GM12864 (cell line): ENCODE results near the gene OR14A2.
"Not testable (repeated sequence)": the region's sequence is repeated elsewhere in the genome, so short reads cannot be mapped to it uniquely, and the experiment has no call there.

ENCODE experiments used
- DNase-seq: peaks from one replicate; pipeline ENCODE4 v3.0.0-alpha.2; 2011; ENCODE audit warnings: low read depth
- H3K4me3 ChIP-seq: 2 replicates; pipeline ENCODE4 v1.5.1; 2011; ENCODE audit warnings: mild to moderate bottlenecking, low read depth, low read length, control low read depth
- TF ChIP-seq, protein P1 (sequence below): IDR thresholded peaks from 2 replicates; pipeline ENCODE4 v1.5.1; 2011; ENCODE audit warnings: low read depth, mild to moderate bottlenecking, moderate library complexity, low read length, control low read depth, inconsistent platforms; ENCODE audit errors: missing control alignments

Gene OR14A2

DNA sequence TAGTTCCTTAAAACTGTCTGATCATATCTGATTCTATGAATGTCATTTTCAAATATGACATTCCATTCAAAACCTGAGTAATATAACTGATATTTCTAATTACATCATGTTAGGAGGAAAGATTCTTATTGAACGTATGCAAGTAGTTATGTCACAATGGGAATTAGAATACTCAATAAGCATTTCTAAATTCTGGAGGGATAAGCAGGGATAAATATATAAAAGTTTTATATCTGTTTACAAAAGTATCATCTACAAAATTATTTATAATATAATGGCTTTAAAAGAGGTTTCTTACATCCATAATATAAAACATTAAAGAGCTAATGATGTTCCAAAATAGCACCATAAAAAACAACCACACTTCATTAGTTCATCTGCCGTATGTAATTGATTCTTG is at the start of gene OR14A2:
OR14A2 (minus strand) TSS at position 101 of the 400 bp plus-strand sequence.
- no peak within 1 kb of the TSS for H3K4me3 ChIP-seq

DNA sequence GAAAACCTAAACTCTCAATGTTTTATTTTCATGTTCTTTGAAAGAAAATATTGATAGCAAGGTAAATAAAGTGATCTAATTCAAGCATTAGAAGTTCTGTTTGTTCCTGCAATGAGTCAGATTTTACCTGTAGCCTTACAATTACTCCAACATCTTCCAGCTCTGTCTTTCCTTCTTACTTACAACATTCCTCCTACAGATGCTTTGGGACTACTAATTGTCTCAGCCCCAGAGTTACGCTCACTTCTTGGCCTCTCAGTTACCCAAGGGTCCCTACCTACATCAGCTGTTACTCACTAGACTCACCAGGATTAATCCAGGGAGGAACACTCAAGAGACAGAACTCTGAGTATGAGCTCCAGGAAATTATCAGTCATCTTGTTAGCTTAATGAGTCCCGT is 49.6 kb upstream of the OR14A2 start:
- no peak for DNase-seq
- no peak overlapping the region for H3K4me3 ChIP-seq
- TF ChIP-seq, protein P1, sequence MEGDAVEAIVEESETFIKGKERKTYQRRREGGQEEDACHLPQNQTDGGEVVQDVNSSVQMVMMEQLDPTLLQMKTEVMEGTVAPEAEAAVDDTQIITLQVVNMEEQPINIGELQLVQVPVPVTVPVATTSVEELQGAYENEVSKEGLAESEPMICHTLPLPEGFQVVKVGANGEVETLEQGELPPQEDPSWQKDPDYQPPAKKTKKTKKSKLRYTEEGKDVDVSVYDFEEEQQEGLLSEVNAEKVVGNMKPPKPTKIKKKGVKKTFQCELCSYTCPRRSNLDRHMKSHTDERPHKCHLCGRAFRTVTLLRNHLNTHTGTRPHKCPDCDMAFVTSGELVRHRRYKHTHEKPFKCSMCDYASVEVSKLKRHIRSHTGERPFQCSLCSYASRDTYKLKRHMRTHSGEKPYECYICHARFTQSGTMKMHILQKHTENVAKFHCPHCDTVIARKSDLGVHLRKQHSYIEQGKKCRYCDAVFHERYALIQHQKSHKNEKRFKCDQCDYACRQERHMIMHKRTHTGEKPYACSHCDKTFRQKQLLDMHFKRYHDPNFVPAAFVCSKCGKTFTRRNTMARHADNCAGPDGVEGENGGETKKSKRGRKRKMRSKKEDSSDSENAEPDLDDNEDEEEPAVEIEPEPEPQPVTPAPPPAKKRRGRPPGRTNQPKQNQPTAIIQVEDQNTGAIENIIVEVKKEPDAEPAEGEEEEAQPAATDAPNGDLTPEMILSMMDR = no peak

More for the DNA sequence above, at the start of gene OR14A2:
- TF ChIP-seq, protein P1 = no peak
- DNase-seq = no peak

DNA sequence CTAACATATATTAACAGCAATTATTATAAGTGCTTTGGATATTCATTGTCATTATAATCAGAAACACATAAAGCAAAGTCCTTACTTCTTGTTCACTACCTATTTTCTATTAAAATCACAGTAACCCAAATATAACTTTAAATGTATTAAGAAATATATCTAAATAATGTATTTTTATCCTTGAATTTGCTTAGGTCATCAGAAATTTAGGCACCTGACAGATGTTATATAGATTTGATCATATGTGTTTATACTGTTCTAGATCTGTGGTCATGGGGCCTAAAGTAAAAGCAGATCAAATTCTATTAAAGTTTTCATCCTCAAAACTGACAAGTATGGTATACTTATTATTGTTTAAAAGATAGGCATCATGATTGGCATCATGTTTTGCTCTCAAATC is 21.7 kb upstream of the OR14A2 start:
- TF ChIP-seq, protein P1 = no peak
- no peak for DNase-seq
- H3K4me3 ChIP-seq = no peak overlapping the region

DNA sequence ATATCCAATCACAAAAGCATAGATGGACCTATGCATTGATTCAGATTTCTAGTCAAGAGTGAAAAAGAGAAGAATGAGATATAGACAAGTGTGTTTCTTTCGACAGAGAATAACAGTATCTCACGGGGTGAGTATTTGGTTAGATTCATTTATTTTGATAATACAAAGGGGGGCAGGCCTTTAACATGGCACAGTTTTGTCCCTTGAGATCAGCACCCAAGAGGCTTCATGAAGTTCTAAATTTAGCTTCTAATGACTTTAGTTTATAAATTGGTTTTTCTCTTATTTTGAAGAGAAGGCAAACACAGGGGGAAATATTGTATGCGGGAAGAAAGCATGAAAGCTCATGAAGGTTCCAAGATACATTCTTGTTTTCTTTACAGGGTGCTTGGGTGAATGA is 12.5 kb upstream of the OR14A2 start, which contains the start of gene OR1C1:
OR1C1 (minus strand) TSS at position 101 of the 400 bp plus-strand sequence. CDS start 2,150 bp downstream, outside the sequence.
- TF ChIP-seq, protein P1 = no peak
- no peak for DNase-seq
- no peak within 1 kb of the TSS for H3K4me3 ChIP-seq

DNA sequence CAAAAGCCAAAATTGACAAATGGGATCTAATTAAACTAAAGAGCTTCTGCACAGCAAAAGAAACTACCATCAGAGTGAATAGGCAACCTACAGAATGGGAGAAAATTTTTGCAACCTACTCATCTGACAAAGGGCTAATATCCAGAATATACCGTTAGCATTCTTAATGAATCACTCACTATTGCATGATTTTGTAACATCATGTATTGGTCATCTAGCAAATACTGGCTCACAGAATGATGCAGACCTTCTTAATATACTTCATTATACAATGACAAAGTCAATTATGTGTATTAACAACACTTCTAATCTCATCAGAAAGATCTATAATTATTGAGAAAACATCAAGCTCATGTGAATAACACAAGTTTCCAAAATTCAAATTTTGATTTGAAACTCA is 6.4 kb upstream of the OR14A2 start:
- not testable (repeated sequence) for H3K4me3 ChIP-seq, DNase-seq

DNA sequence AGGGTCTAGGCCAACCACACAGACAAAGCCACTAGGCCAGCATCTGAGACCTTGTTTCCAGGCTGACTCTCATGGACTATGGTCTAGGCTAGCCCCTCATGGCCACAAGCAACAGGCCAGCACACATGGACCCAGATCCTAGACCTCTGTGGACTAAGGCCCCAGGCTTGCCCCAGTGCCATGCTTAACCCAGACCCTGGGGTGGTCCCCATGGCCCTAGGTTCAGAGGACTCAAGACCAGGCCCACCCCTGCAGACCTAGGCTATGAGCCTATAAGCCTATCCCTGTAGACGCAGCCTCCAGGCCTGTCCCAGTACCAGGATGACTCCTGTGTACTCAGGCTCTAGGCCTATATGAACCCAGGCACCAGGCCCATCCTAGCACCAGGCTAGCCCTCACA is 1.9 kb upstream of the OR14A2 start:
- DNase-seq = no peak
- TF ChIP-seq, protein P1 = no peak
- no peak overlapping the region for H3K4me3 ChIP-seq

DNA sequence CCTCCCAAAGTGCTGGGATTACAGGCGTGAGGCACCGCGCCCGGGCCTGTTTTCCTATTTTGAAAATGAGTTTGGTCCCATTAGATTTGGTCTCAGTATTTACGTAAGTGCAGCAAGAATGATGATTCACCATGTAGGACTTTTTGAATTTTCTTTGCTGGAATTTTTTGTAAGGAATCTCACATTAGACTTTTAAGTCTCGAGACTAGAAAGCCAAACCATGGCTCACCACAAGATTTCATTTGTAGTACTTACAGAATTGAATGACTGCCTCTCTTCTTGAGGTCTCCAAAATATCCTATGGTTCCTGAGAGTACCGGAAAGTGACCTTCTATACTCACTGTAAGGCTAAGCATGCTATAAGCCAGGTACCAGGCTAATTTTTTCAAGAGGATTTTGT is 325 bp downstream of the OR14A2 start:
- no peak for DNase-seq
- TF ChIP-seq, protein P1 = no peak
- no peak overlapping the region for H3K4me3 ChIP-seq
